Activated CD4-positive, alpha-beta T cell treated with anti-CD3 and anti-CD28 coated beads, Interleukin-2, amount 50 U/mL, for 4 hours (primary cell): ENCODE data around the gene MLLT3.
A peak's percentile ranks its signal among the peaks of the same experiment; 100 is the strongest.

ENCODE experiments used
- DNase-seq, 2 experiments: peaks; one replicate each; pipeline ENCODE4 v3.0.0-alpha.2; 2020

Gene MLLT3

DNA sequence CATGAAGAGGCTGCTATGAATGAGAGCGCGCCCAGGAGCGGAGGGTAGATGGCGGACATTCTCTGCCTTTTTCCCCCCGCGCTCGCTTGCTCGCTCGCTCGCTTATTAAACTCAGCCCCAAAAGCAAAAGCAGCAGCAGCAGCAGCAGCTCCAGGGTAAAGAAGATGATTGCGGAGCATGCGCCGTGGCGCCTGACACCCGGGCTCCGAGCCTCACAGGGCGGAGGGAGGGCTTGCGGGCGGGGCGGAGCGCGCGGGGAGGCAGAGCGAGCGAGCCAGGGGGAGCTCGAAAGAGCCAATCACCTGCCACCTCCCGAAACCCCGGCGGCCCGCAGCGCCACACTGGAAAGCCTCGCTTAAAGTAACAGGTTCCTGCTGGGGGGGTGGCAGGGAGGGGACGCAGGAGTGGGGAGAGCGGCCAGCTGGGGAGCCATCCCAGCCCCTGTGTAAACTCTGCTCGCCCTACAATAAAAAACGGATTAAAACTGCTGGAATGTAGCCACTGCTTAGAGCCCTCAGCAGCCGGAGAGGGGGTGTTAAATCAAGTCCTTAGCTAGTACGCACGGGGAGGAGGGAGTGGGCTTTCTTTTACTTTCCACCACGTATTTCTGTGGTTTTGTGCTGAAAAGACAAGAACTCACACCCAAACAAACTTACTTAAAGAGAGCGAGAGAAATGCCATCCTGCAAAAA is at the start of gene MLLT3:
TSS of gene MLLT3 (minus strand) at position 170 of the 691 bp plus-strand sequence.
- DNase-seq: peak; percentile 96 to 97

DNA sequence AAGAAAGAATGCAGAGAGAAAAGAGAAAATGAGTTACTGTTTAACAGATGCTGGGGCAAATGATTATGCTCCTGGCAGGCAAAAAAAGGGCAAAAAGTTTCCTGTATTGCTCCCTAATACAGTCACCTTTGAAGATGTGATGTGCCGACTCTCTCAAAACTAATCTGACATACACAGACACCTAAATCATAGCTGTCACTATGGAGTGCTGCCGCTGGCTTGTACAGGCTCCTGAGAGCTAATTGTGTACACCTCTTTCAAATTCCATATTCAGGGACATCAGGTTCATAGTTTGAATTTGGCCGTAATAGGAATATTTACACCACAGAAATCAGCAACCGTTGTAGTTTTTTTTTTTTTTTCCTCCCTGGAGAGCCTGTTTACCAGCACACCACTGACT is 49.3 kb upstream of the MLLT3 start:
- no peak for DNase-seq

DNA sequence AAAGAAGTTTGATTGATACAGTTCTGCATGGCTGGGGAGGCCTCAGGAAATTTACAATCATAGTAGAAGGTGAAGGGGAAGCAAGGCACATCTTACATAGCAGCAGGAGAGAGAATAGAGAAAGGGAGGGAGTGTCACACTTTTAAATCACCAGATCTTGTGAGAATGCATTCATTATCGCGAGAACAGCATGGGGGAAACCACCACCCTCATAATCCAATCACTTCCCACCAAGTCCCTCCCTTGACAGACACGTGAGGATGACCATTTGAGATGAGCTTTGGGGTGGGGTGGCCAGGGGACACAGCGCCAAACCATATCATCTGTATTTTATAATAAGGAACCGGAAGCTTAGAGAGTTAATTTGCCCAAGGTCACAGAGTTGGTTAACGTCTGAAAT is 48.1 kb upstream of the MLLT3 start:
- no peak for DNase-seq

DNA sequence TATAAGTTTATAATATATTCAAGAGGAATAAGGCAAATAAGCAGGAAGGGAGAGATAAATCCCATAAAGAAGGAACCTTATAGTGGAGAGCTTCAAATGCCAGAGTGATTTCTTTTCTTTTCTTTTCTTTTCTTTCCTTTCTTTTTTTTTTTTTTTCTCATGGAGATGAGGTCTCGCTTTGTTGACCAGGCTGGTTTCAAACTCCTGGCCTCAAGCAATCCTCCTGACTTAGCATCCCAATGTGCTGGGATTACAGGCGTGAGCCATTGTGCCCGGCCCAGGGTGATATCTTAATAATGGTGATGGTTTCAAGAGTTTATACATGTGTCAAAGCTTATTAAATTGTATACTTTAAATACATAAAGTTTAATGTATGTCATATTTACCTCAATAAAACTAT is 42.2 kb upstream of the MLLT3 start:
- DNase-seq: no peak

DNA sequence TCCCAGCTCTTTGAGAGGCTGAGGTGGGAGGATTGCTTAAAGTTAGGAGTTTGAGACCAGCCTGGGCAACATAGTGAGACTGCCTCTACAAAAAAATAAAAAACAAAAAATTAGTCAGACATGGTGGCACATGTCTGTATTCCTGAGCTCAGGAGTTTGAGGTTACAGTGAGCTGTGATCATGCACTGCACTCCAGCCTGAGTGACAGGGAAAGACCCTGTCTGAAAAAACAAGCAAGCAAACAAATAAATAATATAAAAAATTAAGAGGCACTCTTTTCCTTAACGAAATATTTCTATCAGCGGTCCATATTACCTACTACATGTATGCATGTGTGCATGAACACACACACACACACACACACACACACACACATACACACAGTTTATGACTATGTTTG is 40.8 kb upstream of the MLLT3 start:
- no peak for DNase-seq

DNA sequence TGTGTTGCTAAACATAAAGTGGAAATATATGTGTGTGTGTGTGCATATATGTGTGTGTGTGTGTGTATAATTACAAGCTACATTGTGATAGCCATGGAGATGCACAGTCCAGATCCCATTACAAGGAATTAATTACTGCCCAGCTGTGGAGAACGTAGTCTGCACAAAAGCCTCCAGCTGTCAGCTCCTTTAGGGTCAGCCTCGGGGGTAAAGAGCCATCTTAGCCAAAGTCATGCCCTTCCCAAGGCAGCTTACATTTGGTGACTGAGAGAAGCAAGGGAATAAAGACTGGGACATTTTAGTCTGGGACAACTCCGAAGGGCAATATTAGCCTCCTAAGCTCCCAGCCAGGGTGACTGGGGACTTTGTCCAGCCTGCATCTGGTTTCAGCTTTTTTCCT is 39.9 kb upstream of the MLLT3 start:
- no peak for DNase-seq

DNA sequence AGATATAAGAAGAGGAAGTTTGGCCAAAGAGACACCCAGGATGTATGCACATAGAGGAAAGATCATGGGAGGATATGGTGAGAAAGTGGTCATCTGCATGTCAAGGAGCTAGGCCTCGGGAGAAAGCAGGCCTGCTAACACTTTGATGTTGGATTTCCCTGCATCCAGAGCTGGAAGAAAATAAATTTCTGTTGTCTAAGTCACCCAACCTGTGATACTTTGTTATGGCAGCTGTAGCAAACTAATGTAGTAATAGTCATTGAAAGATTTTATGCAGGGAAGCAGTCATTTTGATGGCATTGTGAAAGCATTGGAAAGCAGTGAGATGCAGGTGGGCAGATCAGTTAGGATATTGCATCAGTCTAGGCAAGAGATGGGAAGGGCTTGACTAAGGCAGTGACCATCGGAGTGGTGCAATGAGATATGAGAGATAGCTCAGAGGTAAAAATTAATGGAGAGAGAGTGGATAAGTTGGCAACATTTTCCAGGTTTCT is 37.2 kb upstream of the MLLT3 start:
- DNase-seq: no peak

DNA sequence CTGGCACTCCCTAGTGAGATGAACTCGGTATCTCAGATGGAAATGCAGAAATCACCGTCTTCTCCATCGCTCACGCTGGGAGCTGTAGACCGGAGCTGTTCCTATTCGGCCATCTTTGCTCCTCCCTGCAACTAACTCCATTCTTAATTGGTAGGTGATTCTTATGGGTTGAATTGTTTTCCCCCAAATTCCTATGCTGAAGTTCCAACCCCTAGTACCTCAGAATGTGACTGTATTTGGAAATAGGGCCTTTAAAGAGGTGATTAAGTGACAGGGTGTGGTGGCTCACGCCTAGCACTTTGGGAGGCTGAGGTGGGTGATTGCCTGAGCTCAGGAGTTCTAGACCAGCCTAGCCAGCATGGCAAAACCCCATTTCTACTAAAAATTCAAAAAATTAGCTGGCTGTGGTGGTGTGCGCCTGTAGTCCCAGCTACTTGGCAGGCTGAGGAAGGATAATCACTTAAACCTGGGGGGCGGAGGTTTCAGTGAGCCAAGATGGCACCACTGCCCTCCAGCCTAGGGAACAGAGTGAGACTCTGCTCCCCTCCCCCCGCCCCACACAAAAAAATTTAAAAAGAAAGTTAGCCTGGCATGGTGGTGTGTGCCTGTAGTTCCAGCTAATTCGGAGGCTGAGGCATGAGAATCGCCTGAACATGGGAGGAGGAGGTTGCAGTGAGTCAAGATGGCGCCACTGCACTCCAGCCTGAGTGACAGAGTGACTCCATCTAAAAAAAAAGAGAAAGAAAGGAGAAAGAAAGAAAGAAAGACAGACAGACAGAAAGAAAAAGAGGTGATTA is 36.6 kb upstream of the MLLT3 start:
- no peak for DNase-seq

DNA sequence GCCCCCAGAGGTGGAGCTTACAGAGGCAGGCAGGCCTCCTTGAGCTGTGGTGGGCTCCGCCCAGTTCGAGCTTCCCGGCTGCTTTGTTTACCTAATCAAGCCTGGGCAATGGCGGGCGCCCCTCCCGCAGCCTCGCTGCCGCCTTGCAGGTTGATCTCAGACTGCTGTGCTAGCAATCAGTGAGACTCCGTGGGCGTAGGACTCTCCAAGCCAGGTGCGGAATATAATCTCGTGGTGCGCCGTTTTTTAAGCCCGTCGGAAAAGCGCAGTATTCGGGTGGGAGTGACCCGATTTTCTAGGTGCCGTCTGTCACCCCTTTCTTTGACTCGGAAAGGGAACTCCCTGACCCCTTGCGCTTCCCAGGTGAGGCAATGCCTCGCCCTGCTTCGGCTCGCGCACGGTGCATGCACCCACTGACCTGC is 36.0 kb upstream of the MLLT3 start:
- peak; percentile 36 to 48 for DNase-seq

DNA sequence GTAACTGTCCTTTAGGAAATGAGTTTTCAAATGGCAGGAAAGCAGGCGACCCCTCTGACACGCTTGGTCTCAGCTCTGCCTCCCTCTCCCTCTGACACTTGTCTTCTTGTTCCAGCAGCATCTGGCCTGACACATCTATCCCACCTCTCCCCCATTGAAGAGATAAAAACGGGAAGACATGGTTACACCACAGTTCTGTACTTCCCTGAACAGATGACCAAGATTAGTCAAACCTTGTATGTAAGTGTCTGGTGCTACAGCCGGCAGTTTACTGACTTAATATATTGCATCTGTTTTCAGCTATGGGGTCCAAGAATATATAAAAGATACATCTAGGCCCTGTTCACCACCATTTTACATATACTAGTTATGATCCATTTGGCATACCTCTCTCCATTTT is 29.6 kb upstream of the MLLT3 start:
- no peak for DNase-seq

DNA sequence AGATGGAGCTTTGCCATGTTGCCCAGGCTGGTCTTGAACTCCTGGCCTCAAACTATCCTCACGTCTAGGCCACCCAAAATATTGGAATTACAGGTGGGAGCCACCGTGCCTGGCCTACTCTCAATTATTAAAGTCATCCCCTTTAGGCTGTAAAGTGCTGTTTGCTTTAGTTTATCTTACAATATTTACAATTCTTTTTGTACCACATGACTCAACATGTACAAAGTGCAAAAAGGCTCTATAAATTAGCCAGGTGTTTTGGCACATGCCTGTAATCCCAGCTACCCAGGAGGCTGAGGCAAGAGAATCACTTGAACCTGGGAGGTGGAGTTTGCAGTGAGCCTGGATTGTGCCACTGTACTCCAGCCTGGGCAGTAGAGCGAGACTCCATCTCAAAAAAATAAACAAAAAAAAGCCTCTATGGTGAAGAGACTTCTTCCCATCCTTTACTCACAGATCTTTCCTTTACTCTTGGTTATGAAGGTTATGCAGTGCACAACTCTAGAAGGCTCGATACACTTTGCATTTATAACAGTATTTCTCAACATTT is 28.5 kb upstream of the MLLT3 start:
- no peak for DNase-seq

DNA sequence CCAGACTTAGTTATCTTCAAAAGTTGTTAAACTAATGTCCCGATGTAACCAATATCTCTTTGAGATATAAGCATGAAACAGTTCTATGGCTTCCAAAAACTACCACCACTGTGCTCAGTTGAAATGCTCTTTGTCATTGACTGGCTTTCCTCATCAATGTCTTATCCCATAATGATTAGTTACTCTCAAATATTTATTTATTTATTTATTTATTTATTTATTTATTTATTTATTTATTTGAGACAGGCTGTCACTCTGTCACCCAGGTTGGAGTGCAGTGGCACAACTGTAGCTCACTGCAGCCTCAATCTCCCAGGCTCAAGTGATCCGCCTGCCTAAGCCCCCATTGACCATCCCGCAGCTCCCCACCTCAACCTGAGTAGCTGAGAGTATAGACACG is 28.0 kb upstream of the MLLT3 start:
- DNase-seq: no peak

DNA sequence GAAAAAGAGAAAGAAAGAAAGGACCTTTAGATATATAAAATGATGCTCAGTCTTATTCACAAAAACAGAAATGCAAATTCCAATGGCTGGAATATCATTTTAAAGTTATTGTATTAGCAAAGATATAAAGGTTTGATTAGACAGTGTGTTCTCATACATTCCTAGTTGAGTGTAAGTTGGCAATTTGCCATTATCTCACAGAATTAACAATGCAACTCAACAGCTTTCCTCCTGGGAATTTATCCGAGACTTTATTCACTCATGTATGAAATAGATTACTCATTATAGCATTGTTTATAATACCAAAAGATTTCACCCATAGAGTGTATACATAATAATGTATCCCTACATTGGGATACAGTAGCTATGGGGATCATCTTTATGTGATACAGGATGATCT is 27.1 kb upstream of the MLLT3 start:
- no peak for DNase-seq

DNA sequence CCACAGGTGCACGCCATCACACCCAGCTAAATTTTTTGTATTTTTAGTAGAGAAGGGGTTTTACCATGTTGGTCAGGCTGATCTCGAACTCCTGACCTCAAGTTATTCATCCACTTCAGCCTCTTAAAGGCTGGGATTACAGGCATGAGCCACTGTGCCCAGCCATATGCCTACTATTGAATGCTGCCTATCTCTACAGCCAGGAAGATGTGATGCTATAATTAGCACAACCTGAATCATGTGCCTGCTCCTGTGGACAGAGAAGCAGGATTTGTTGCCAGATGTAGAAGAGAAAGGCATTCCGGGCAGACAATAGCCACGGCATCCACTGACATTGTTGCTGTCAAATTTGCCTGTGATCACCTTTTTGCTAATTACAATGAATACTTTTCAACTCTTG is 24.4 kb upstream of the MLLT3 start:
- no peak for DNase-seq

DNA sequence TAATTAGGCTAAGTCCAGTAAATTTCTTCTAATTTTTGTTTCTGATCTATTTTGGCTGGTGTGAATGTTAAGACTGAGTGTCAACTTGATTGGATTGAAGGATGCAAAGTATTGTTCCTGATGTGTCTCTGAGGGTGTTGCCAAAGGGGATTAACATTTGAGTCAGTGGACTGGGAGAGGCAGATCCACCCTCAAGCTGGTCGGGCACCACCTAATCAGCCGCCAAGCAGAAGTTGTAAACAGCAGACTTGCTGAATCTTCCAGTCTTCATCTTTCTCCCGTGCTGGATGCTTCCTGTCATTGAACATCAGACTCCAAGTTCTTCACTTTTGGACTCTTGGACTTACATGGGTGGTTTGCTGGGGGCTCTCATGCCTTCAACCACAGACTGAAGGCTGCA is 21.4 kb upstream of the MLLT3 start:
- no peak for DNase-seq

DNA sequence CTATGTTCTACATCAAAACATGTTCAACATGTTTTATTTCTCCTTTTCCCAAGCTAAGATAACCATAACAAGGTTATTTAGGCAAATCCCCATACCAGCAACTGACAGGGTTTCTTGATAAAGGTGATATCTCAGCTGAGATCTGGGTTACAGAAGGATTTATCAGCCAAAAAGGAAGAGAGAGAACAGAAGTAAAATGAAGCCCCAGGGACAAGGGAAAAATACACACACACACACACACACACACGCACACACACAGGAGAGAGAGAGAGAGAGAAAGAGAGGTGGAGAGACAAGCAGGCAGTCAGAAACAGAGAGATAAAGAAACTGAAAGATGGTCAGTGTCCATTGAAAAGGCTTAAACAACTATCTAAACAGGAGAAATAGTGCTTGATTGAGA is 19.7 kb upstream of the MLLT3 start:
- no peak for DNase-seq

DNA sequence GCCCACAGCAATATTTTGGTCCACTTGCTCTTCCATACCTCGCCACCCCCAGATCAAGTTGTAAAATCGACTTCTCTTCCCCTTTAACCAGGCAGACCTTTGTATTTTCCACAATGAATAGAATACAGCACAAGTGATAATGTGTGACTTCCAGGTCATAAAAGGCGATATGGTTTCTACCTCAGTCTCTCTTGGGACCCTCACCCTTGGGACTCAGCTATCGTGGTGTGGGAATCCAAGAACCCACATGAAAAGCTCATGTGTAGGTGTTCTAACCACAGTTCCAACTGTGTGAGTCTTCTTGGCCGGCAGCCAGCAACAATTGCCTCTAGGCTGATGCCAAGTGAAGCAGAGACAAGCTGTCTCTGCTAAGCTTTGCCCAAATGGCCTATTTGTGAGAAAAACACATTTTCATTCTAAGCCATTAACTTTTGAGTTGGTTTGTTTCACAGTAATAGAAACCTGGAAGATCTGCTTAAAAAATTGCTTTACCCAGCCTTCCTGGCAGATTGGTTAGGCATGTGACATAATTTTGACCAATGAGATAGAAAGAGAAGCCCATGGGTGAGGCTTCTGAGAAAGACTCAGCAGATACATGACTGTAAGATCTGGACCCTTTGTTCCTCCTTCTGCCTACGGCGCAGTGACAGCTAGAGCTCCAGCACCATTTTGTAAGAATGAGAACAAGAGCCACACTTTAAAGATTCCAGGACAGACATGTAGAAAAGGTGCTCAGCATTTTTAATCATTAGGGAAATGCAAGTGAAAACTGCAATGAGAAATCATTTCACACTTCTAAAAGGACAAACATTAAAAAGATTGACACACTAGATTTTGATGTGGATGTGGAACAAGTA is 18.3 kb upstream of the MLLT3 start:
- DNase-seq: peak; percentile 77

DNA sequence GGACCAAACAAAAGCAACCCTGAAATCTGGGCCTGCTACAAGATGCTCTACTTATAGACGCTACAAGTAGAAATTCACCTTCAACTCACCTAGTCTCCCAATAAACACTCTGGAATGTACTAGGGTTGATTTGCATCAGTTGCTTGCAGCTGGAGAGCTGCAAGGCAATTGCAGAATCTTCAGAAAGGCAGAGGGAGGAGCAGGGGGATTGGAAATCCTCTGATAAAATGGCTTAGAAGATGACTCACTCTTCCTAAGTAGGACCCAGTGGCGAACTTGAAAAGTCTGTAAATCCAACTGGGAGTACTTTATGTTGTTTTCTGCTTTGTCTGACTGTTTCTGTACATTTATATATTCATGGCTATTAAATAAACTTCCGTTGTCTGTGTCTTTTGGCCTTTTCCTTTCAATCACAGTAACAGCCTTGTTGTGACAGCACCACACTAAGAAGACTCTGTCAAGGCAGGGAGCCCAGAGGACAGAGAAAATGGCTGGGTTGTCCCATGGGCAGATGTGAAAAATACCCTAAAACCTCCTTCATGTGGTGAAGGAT is 14.7 kb upstream of the MLLT3 start:
- DNase-seq: no peak

DNA sequence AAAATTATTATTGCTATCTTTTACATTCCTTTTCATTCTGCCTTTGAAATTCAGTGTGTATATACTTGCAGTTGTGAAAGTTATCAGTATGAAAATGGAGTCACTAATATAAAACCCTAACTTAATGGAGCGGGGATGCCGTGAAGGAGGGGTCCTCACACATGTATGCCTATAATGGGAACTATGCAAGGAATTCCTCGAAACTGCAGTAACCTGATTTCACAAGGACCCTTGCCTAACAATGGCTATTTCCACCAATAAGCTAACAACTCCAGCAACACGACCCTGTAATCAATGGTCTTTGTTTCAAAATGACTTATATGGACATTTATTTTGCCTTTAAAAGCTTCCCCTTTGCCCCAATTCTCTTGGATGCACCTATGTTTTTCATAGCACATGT is 12.6 kb upstream of the MLLT3 start:
- DNase-seq: no peak

DNA sequence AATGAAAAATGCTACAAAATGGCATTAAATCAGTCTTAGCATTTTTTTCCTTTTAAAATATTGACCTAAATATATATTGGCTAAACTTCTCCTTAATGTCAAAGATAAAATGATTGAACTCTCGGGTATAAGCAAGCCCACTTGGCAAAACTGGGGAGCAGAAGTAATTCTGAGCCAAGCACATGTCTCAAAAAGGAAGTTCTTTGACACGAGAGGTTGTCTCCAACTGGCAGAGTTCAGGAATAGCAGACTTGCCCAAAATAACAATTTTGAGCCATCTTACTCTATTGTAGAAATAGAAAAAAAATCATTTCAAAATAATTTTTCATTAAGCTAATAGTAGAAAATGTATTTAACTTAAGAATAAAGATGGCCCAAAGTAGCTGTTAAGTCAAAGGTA is 10.4 kb upstream of the MLLT3 start:
- no peak for DNase-seq

DNA sequence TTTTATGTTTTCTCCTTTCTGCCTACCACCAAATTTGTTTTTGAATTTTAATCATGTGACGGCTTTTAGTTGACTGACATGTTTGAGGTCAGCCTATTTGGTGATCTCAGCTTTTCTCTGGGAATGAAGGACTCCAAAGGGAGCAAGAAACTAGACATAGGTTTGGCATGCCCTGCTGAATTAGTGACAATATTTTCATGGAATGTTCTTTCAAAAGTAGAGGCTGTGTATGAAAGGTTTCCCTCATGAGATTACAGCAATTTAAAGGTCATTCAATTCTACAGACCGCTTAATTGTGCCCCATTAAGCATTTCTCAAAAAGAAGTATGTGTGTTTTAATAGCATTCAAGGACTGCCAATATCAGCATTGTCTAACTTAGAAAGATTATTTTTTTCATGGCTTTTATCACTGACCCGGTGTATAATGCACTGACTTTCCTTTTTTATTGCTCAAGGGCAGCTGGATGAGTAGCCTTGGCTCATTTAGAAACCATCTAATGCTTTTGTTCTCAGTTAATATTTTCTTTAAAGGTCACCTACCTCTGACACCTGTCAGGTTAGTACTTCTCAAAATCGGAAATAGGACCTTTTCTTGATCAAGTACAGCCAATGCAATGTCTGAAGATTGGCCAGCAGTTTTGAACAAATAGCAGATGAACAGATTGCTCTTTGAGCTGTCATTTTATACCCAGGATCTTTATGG is 8.1 kb upstream of the MLLT3 start:
- DNase-seq: no peak

DNA sequence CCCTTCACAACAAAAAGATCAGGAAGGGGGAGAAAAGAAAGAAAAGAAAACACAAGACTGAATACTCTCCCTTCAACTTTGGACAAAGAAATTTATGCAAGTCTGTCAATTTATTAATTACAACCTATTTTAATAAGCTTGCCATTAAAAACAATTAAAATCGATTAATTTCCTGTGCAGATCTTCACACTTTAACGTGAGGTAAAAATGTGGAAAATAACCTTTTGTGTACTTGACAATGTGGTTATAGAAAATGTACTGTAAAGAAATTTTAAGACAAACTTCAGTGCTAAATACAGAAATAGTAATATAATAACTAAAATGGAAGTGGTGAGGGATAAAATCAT is 2.7 kb upstream of the MLLT3 start:
- no peak for DNase-seq
